Neural cell (in vitro differentiated cells): Measurements from ENCODE around the gene KIAA2012. TPM values are rescaled to one million over a fixed set of nuclear protein-coding genes. Genes with fewer than 3 reads are reported as not detected.
A peak's percentile ranks its signal among the peaks of the same experiment; 100 is the strongest.

ENCODE experiments used
- H2AFZ ChIP-seq: fragments of 200-600, 300-800 bp; sonication (generic), shearing (Covaris generic); 2 replicates; pipeline ENCODE4 v1.6.0; 2014; ENCODE audit warnings: low read depth, mild to moderate bottlenecking, antibody characterized with exemption, low read length, moderate library complexity
- H3F3A ChIP-seq: fragments of 200-600 bp; shearing (Covaris generic); 2 replicates; pipeline ENCODE4 v1.6.1; 2016; ENCODE audit warnings: mild to moderate bottlenecking, moderate library complexity, mixed read lengths, antibody characterized with exemption, low read length; ENCODE audit not compliant: insufficient read depth, poor library complexity, severe bottlenecking
- H3K27ac ChIP-seq: fragments of 200-600, 300-800 bp; sonication (generic), shearing (Covaris generic); 2 replicates; pipeline ENCODE4 v1.5.1; 2014; ENCODE audit warnings: mild to moderate bottlenecking, low read length, moderate library complexity
- H3K27me3 ChIP-seq: fragments of 300-800, 200-600 bp; sonication (generic), shearing (Covaris generic); 2 replicates; pipeline ENCODE4 v1.6.0; 2014; ENCODE audit warnings: mild to moderate bottlenecking, low read depth, low read length, moderate library complexity; ENCODE audit not compliant: insufficient read depth
- H3K36me3 ChIP-seq: fragments of 300-800, 200-600 bp; sonication (generic), shearing (Covaris generic); 2 replicates; pipeline ENCODE4 v1.5.1; 2014; ENCODE audit warnings: mild to moderate bottlenecking, antibody characterized with exemption, low read length, moderate library complexity; ENCODE audit not compliant: insufficient read depth
- H3K4me2 ChIP-seq: fragments of 300-800, 200-600 bp; sonication (generic), shearing (Covaris generic); 2 replicates; pipeline ENCODE4 v1.6.0; 2014; ENCODE audit warnings: mild to moderate bottlenecking, low read length
- H3K4me3 ChIP-seq: fragments of 300-800, 200-600 bp; sonication (generic), shearing (Covaris generic); 2 replicates; pipeline ENCODE4 v1.5.1; 2014; ENCODE audit warnings: mild to moderate bottlenecking, low read length, moderate library complexity
- H3K79me2 ChIP-seq: fragments of 200-600 bp; shearing (Covaris generic); replicated peaks from 2 replicates; pipeline ENCODE4 v1.6.0; 2014; ENCODE audit warnings: mild to moderate bottlenecking, low read length, moderate library complexity; ENCODE audit not compliant: insufficient read depth
- H3K9ac ChIP-seq: fragments of 300-800, 200-600 bp; sonication (generic), shearing (Covaris generic); 2 replicates; pipeline ENCODE4 v1.6.1; 2016; ENCODE audit warnings: mild to moderate bottlenecking, low read length, mixed read lengths
- H3K9me2 ChIP-seq: fragments of 200-600 bp; shearing (Covaris generic); 2 replicates; pipeline ENCODE4 v1.6.1; 2016; ENCODE audit warnings: mild to moderate bottlenecking, low read length, mixed read lengths; ENCODE audit not compliant: insufficient read depth
- H3K9me3 ChIP-seq: fragments of 200-600, 300-800 bp; sonication (generic), shearing (Covaris generic); 2 replicates; pipeline ENCODE4 v1.6.1; 2016; ENCODE audit warnings: mild to moderate bottlenecking, mixed run types, low read length, moderate library complexity, mixed read lengths
- H4K20me1 ChIP-seq: fragments of 200-600 bp; shearing (Covaris generic); 2 replicates; pipeline ENCODE4 v1.6.1; 2016; ENCODE audit warnings: mild to moderate bottlenecking, mixed run types; ENCODE audit not compliant: insufficient read depth
- CTCF ChIP-seq: fragments of 450-650 bp; IDR thresholded peaks from 2 replicates; pipeline ENCODE4 v1.5.1; 2014; ENCODE audit warnings: antibody characterized with exemption, mild to moderate bottlenecking, moderate library complexity; ENCODE audit not compliant: poor library complexity, severe bottlenecking
- EP300 ChIP-seq: fragments of 450-650 bp; conservative IDR thresholded peaks from 2 replicates; pipeline ENCODE4 v1.6.1; 2014; ENCODE audit warnings: antibody characterized with exemption, mild to moderate bottlenecking, moderate library complexity; ENCODE audit not compliant: poor library complexity, severe bottlenecking
- EZH2 ChIP-seq: fragments of 200-600, 300-800 bp; shearing (Covaris generic), sonication (generic); IDR thresholded peaks from 2 replicates; pipeline ENCODE4 v1.6.1; 2014; ENCODE audit warnings: antibody characterized with exemption, low read length, borderline replicate concordance, mild to moderate bottlenecking; ENCODE audit not compliant: insufficient read depth, poor library complexity, severe bottlenecking
- MXI1 ChIP-seq: fragments of 450-650 bp; conservative IDR thresholded peaks from 2 replicates; pipeline ENCODE4 v1.6.1; 2014; ENCODE audit warnings: antibody characterized with exemption, mild to moderate bottlenecking; ENCODE audit not compliant: poor library complexity, severe bottlenecking
- POLR2AphosphoS5 ChIP-seq: IDR thresholded peaks from 2 replicates; pipeline ENCODE4 v1.6.1; 2012
- RAD21 ChIP-seq: fragments of 450-650 bp; conservative IDR thresholded peaks from 2 replicates; pipeline ENCODE4 v1.6.1; 2014; ENCODE audit warnings: antibody characterized with exemption, mild to moderate bottlenecking, moderate library complexity
- REST ChIP-seq: IDR thresholded peaks from 2 replicates; pipeline ENCODE4 v1.6.1; 2012; ENCODE audit warnings: borderline replicate concordance
- SMC3 ChIP-seq: fragments of 450-650 bp; conservative IDR thresholded peaks from 2 replicates; pipeline ENCODE4 v1.6.1; 2014; ENCODE audit warnings: antibody characterized with exemption, mild to moderate bottlenecking, moderate library complexity; ENCODE audit not compliant: poor library complexity
- TAF1 ChIP-seq: IDR thresholded peaks from 2 replicates; pipeline ENCODE4 v1.6.1; 2012; ENCODE audit warnings: low read depth
- polyA plus RNA-seq: library from polyadenylated mRNA; depleted of rRNA; stranded (reverse); fragments of >200 nt; gene quantifications from 2 replicates; pipeline ENCODE4 v1.2.3, GENCODE V29; 2014

Gene KIAA2012
- polyA plus RNA-seq, 1 donor from 2014 or later: not detected

- peaks cover 4% of the 10 kb centered on the region for H3K27me3 ChIP-seq
- no peak for TF ChIP-seq CTCF
- TF ChIP-seq EP300: peak; percentile 94
- TF ChIP-seq POLR2AphosphoS5: peak; percentile 100
- peak; percentile 57 for TF ChIP-seq REST
- peak; percentile 21 for TF ChIP-seq RAD21
- TF ChIP-seq SMC3: peak; percentile 10
- no peaks in the 10 kb centered on the region for H3K79me2 ChIP-seq
- no peaks in the 10 kb centered on the region for H4K20me1 ChIP-seq
- no peaks in the 10 kb centered on the region for H3K36me3 ChIP-seq
- H3F3A ChIP-seq: no peaks in the 10 kb centered on the region
- no peak overlapping the region for H3K9ac ChIP-seq
- no peak overlapping the region for H3K4me2 ChIP-seq
- H2AFZ ChIP-seq: no peak overlapping the region
- no peak overlapping the region for H3K4me3 ChIP-seq
- H3K27ac ChIP-seq: no peak overlapping the region
- H3K9me3 ChIP-seq: no peaks in the 10 kb centered on the region
- H3K9me2 ChIP-seq: no peaks in the 10 kb centered on the region
Measured at GRCh38 chr2:202161151-202161835, 88.2 kb downstream of the KIAA2012 start.

GRCh38 chr2:202164411-202164810 is 91.4 kb downstream of the KIAA2012 start:
- Histone ChIP-seq H3K27ac (no peak overlapping the region), H2AFZ (no peak overlapping the region), H3F3A (no peaks in the 10 kb centered on the region), H3K36me3 (no peaks in the 10 kb centered on the region), H3K4me3 (no peak overlapping the region), H4K20me1 (no peaks in the 10 kb centered on the region), H3K27me3 (peaks cover 4% of the 10 kb centered on the region), H3K9me3 (no peaks in the 10 kb centered on the region), H3K9ac (no peak overlapping the region), H3K9me2 (no peaks in the 10 kb centered on the region), H3K4me2 (no peak overlapping the region), H3K79me2 (no peaks in the 10 kb centered on the region)
- TF ChIP-seq SMC3 (no peak), EZH2 (no peak), REST (no peak), RAD21 (no peak), POLR2AphosphoS5 (no peak), TAF1 (no peak), CTCF (no peak), MXI1 (no peak), EP300 (no peak)
